ENCODE data around the gene COL16A1.
A peak's percentile ranks its signal among the peaks of the same experiment; 100 is the strongest.

The COL16A1 gene

GRCh38 chr1:31745096-31745945 is 41.5 kb upstream of the COL16A1 start:
- WGBS (ENCODE audit: extremely low coverage, insufficient coverage, low lambda C conversion rate): no CpG with 5 or more reads among the region's 4 CpGs
- DNase-seq: peak; percentile 79
- H3K27me3 ChIP-seq (ENCODE audit: insufficient read depth, low read length, poor library complexity): no peaks in the 10 kb centered on the region

GRCh38 chr1:31744165-31744888 is 40.5 kb upstream of the COL16A1 start:
- no peak overlapping the region for H2BK5ac ChIP-seq (ENCODE audit: low read length)
- no CpG with 5 or more reads among the region's 28 CpGs for WGBS (ENCODE audit: extremely low coverage, insufficient coverage, low lambda C conversion rate)
- no peaks in the 10 kb centered on the region for H3K79me2 ChIP-seq (ENCODE audit: control insufficient read depth, insufficient read depth, low read length)
- no peaks in the 10 kb centered on the region for H3K36me3 ChIP-seq (ENCODE audit: control insufficient read depth, insufficient read depth, low read length)
- H3K4me3 ChIP-seq (ENCODE audit: low read length): no peak overlapping the region
- no peak overlapping the region for H4K8ac ChIP-seq (ENCODE audit: low read depth, low read length)
- H4K5ac ChIP-seq (ENCODE audit: low read length): no peak overlapping the region
- H3K23ac ChIP-seq (ENCODE audit: low read length): no peak overlapping the region
- H2BK120ac ChIP-seq (ENCODE audit: low read depth, low read length): no peak overlapping the region
- H3K56ac ChIP-seq (ENCODE audit: low read length): no peak overlapping the region
- H2AK5ac ChIP-seq (ENCODE audit: low read length): no peak overlapping the region
- H3K4me2 ChIP-seq (ENCODE audit: low read length): no peak overlapping the region
- no peak for DNase-seq
- no peak overlapping the region for H3K18ac ChIP-seq (ENCODE audit: low read length)
- H3K27ac ChIP-seq (ENCODE audit: low read depth, low read length): no peak overlapping the region
- H3K9ac ChIP-seq (ENCODE audit: low read length): no peak overlapping the region
- H3K79me1 ChIP-seq (ENCODE audit: low read length): no peaks in the 10 kb centered on the region
- H3K27me3 ChIP-seq (ENCODE audit: insufficient read depth, low read length, poor library complexity): no peaks in the 10 kb centered on the region
- H2BK15ac ChIP-seq (replicated peaks; ENCODE audit: low read depth): no peak overlapping the region
- peaks cover 5% of the 10 kb centered on the region for H3K4me1 ChIP-seq (ENCODE audit: control insufficient read depth, low read depth, low read length)
- H3K4ac ChIP-seq (ENCODE audit: low read depth, low read length): no peak overlapping the region

More at GRCh38 chr1:31745096-31745945, 41.5 kb upstream of the COL16A1 start:
- Histone ChIP-seq H3K56ac (ENCODE audit: low read length) (no peak overlapping the region), H3K4me2 (ENCODE audit: low read length) (no peak overlapping the region), H4K5ac (ENCODE audit: low read length) (no peak overlapping the region), H3K4ac (ENCODE audit: low read depth, low read length) (no peak overlapping the region), H2BK120ac (ENCODE audit: low read depth, low read length) (no peak overlapping the region), H3K18ac (ENCODE audit: low read length) (no peak overlapping the region), H3K4me1 (ENCODE audit: control insufficient read depth, low read depth, low read length) (peaks cover 5% of the 10 kb centered on the region), H3K79me2 (ENCODE audit: control insufficient read depth, insufficient read depth, low read length) (no peaks in the 10 kb centered on the region), H3K23ac (ENCODE audit: low read length) (no peak overlapping the region), H3K9ac (ENCODE audit: low read length) (no peak overlapping the region), H3K4me3 (ENCODE audit: low read length) (no peak overlapping the region), H2AK5ac (ENCODE audit: low read length) (no peak overlapping the region), H2BK15ac (replicated peaks; ENCODE audit: low read depth) (no peak overlapping the region), H3K27ac (ENCODE audit: low read depth, low read length) (no peak overlapping the region), H3K36me3 (ENCODE audit: control insufficient read depth, insufficient read depth, low read length) (no peaks in the 10 kb centered on the region), H4K8ac (ENCODE audit: low read depth, low read length) (no peak overlapping the region), H2BK5ac (ENCODE audit: low read length) (no peak overlapping the region), H3K79me1 (ENCODE audit: low read length) (no peaks in the 10 kb centered on the region)

GRCh38 chr1:31742462-31743212 is 38.8 kb upstream of the COL16A1 start:
- no peak overlapping the region for H3K23ac ChIP-seq (ENCODE audit: low read length)
- no peaks in the 10 kb centered on the region for H3K79me1 ChIP-seq (ENCODE audit: low read length)
- H2AK5ac ChIP-seq (ENCODE audit: low read length): no peak overlapping the region
- no peak overlapping the region for H2BK120ac ChIP-seq (ENCODE audit: low read depth, low read length)
- H3K56ac ChIP-seq (ENCODE audit: low read length): no peak overlapping the region
- H2BK5ac ChIP-seq (ENCODE audit: low read length): no peak overlapping the region
- H4K8ac ChIP-seq (ENCODE audit: low read depth, low read length): no peak overlapping the region
- no peaks in the 10 kb centered on the region for H3K79me2 ChIP-seq (ENCODE audit: control insufficient read depth, insufficient read depth, low read length)
- H3K9ac ChIP-seq (ENCODE audit: low read length): no peak overlapping the region
- H3K27me3 ChIP-seq (ENCODE audit: insufficient read depth, low read length, poor library complexity): no peaks in the 10 kb centered on the region
- no peak overlapping the region for H2BK15ac ChIP-seq (replicated peaks; ENCODE audit: low read depth)
- no peak overlapping the region for H4K5ac ChIP-seq (ENCODE audit: low read length)
- DNase-seq: no peak
- H3K27ac ChIP-seq (ENCODE audit: low read depth, low read length): no peak overlapping the region
- no peak overlapping the region for H3K18ac ChIP-seq (ENCODE audit: low read length)
- H3K4me2 ChIP-seq (ENCODE audit: low read length): no peak overlapping the region
- no peaks in the 10 kb centered on the region for H3K4me1 ChIP-seq (ENCODE audit: control insufficient read depth, low read depth, low read length)
- WGBS (ENCODE audit: extremely low coverage, insufficient coverage, low lambda C conversion rate): no CpG with 5 or more reads among the region's 32 CpGs
- no peaks in the 10 kb centered on the region for H3K36me3 ChIP-seq (ENCODE audit: control insufficient read depth, insufficient read depth, low read length)
- no peak overlapping the region for H3K4me3 ChIP-seq (ENCODE audit: low read length)
- no peak overlapping the region for H3K4ac ChIP-seq (ENCODE audit: low read depth, low read length)

GRCh38 chr1:31739346-31739745 is 35.5 kb upstream of the COL16A1 start:
- Histone ChIP-seq H3K4me1 (ENCODE audit: control insufficient read depth, low read depth, low read length) (no peaks in the 10 kb centered on the region), H2BK15ac (replicated peaks; ENCODE audit: low read depth) (no peak overlapping the region), H3K27ac (ENCODE audit: low read depth, low read length) (no peak overlapping the region), H3K4me3 (ENCODE audit: low read length) (no peak overlapping the region), H2AK5ac (ENCODE audit: low read length) (no peak overlapping the region), H2BK120ac (ENCODE audit: low read depth, low read length) (no peak overlapping the region), H4K8ac (ENCODE audit: low read depth, low read length) (no peak overlapping the region), H2BK5ac (ENCODE audit: low read length) (no peak overlapping the region), H3K79me1 (ENCODE audit: low read length) (no peaks in the 10 kb centered on the region), H3K4me2 (ENCODE audit: low read length) (no peak overlapping the region), H3K36me3 (ENCODE audit: control insufficient read depth, insufficient read depth, low read length) (no peaks in the 10 kb centered on the region), H3K79me2 (ENCODE audit: control insufficient read depth, insufficient read depth, low read length) (no peaks in the 10 kb centered on the region), H3K4ac (ENCODE audit: low read depth, low read length) (no peak overlapping the region), H4K5ac (ENCODE audit: low read length) (no peak overlapping the region), H3K9ac (ENCODE audit: low read length) (no peak overlapping the region), H3K56ac (ENCODE audit: low read length) (no peak overlapping the region), H3K27me3 (ENCODE audit: insufficient read depth, low read length, poor library complexity) (no peaks in the 10 kb centered on the region), H3K23ac (ENCODE audit: low read length) (no peak overlapping the region), H3K18ac (ENCODE audit: low read length) (no peak overlapping the region)
- DNase-seq: no peak
- WGBS (ENCODE audit: extremely low coverage, insufficient coverage, low lambda C conversion rate): no CpG with 5 or more reads among the region's 12 CpGs

GRCh38 chr1:31736675-31737074 is 32.9 kb upstream of the COL16A1 start:
- Histone ChIP-seq H3K79me1 (ENCODE audit: low read length) (no peaks in the 10 kb centered on the region), H3K23ac (ENCODE audit: low read length) (no peak overlapping the region), H3K36me3 (ENCODE audit: control insufficient read depth, insufficient read depth, low read length) (no peaks in the 10 kb centered on the region), H3K56ac (ENCODE audit: low read length) (no peak overlapping the region), H3K4ac (ENCODE audit: low read depth, low read length) (no peak overlapping the region), H4K8ac (ENCODE audit: low read depth, low read length) (no peak overlapping the region), H4K5ac (ENCODE audit: low read length) (no peak overlapping the region), H3K4me2 (ENCODE audit: low read length) (no peak overlapping the region), H2BK15ac (replicated peaks; ENCODE audit: low read depth) (no peak overlapping the region), H3K27ac (ENCODE audit: low read depth, low read length) (no peak overlapping the region), H3K18ac (ENCODE audit: low read length) (no peak overlapping the region), H3K4me3 (ENCODE audit: low read length) (no peak overlapping the region), H2BK120ac (ENCODE audit: low read depth, low read length) (no peak overlapping the region), H3K9ac (ENCODE audit: low read length) (no peak overlapping the region), H2AK5ac (ENCODE audit: low read length) (no peak overlapping the region), H3K79me2 (ENCODE audit: control insufficient read depth, insufficient read depth, low read length) (no peaks in the 10 kb centered on the region), H3K4me1 (ENCODE audit: control insufficient read depth, low read depth, low read length) (no peaks in the 10 kb centered on the region), H3K27me3 (ENCODE audit: insufficient read depth, low read length, poor library complexity) (no peaks in the 10 kb centered on the region), H2BK5ac (ENCODE audit: low read length) (no peak overlapping the region)
- WGBS (ENCODE audit: extremely low coverage, insufficient coverage, low lambda C conversion rate): no CpG with 5 or more reads among the region's 18 CpGs
- DNase-seq: no peak
